Brain microvascular endothelial cell (primary cell): ENCODE results near the gene DACH2.
A peak's percentile ranks its signal among the peaks of the same experiment; 100 is the strongest.

Experiments used
- DNase-seq: peaks from one replicate; pipeline ENCODE4 v3.0.0-alpha.2; 2020
- H3K27ac ChIP-seq: fragments of 250-450 bp; sonication (Bioruptor Pico); 2 replicates; pipeline ENCODE4 v1.5.1; 2020; ENCODE audit warnings: mild to moderate bottlenecking, moderate library complexity
- H3K27me3 ChIP-seq: fragments of 250-450 bp; sonication (Bioruptor Pico); replicated peaks from 2 replicates; pipeline ENCODE4 v1.5.1; 2020; ENCODE audit warnings: mild to moderate bottlenecking
- H3K36me3 ChIP-seq: fragments of 250-450 bp; sonication (Bioruptor Pico); replicated peaks from 2 replicates; pipeline ENCODE4 v1.5.1; 2020; ENCODE audit warnings: mild to moderate bottlenecking
- H3K4me3 ChIP-seq: 2 replicates; pipeline ENCODE4 v1.5.1; 2011; ENCODE audit warnings: low read depth, mild to moderate bottlenecking, control low read depth, low read length, moderate library complexity
- CTCF ChIP-seq: IDR thresholded peaks from 2 replicates; pipeline ENCODE4 v1.5.1; 2011; ENCODE audit warnings: low read depth, mild to moderate bottlenecking, moderate library complexity, low read length, control low read depth, inconsistent platforms; ENCODE audit errors: missing control alignments
- in situ Hi-C: cut with HindIII; loops from 2 replicates; pipeline ENCODE4 v1.10.0; 2017; ENCODE audit warnings: low sequenced_read_pairs, low pct_ligation_motif_present

The DACH2 gene

GRCh38 chrX:86137071-86137470 is 11.2 kb upstream of the DACH2 start:
- Histone ChIP-seq H3K4me3 (no peak overlapping the region), H3K36me3 (no peaks in the 10 kb centered on the region), H3K27ac (peak overlapping the region; percentile 69), H3K27me3 (no peaks in the 10 kb centered on the region)
- no peak for TF ChIP-seq CTCF
- DNase-seq, result peak; percentile 76
- in situ Hi-C loops, result no loop called here

DNA sequence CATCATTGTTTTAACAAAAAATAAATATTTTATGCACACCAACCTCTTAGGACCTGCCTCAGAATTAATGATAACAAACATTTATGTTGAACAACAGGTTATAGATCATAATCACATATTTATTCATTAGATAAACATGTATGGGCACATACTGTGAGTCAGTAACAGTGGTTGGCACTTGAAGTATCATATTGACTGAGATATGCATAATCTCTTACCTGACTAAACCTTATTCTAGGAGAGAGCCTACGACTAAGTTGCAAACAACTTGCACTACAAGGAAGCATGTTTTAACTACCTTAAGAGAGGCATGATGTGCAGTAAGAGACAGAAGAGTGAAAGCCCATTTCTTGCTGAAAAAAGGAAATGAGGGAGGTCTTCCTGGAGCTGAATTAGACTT is 6.5 kb upstream of the DACH2 start:
- no peak for DNase-seq
- Histone ChIP-seq H3K27ac (no peak overlapping the region), H3K4me3 (no peak overlapping the region), H3K27me3 (no peaks in the 10 kb centered on the region), H3K36me3 (no peaks in the 10 kb centered on the region)
- in situ Hi-C loops, result no loop called here
- TF ChIP-seq CTCF, result no peak

DNA sequence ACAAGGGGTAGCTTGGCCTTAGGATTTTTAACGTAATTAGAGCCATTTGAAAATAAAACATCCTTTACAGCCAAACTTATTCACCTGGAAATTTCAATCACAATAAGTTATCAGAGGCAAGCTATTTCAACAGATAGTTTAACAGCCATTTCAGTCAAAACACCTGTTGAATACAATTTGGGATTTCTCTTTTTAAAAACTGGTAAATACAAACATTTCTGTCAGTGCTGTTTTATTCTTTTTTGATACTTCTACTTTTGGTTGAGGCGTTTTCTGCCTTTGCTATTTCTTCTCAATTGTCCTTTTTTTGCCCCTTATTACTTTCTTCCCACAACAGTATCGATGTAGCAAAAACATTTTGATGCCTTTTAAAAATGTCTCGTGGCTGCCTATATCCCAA is 2.1 kb upstream of the DACH2 start:
- H3K4me3 ChIP-seq, result no peak overlapping the region
- no peak for DNase-seq
- H3K27me3 ChIP-seq, result no peaks in the 10 kb centered on the region
- TF ChIP-seq CTCF, result no peak
- H3K36me3 ChIP-seq, result no peaks in the 10 kb centered on the region
- in situ Hi-C loops, result no loop called here
- H3K27ac ChIP-seq, result no peak overlapping the region

- Histone ChIP-seq H3K27ac (no peak overlapping the region), H3K36me3 (no peaks in the 10 kb centered on the region), H3K27me3 (no peaks in the 10 kb centered on the region), H3K4me3 (peak overlapping the region; percentile 57)
- in situ Hi-C loops, result no loop called here
- no peak for TF ChIP-seq CTCF
- DNase-seq, result no peak
Measured at GRCh38 chrX:86148594-86148993, 343 bp downstream of the DACH2 start.

- in situ Hi-C loops, result no loop called here
- no peaks in the 10 kb centered on the region for H3K36me3 ChIP-seq
- H3K4me3 ChIP-seq, result peak overlapping the region; percentile 57
- H3K27me3 ChIP-seq, result no peaks in the 10 kb centered on the region
- no peak for DNase-seq
- TF ChIP-seq CTCF, result no peak
- no peak overlapping the region for H3K27ac ChIP-seq
Measured at GRCh38 chrX:86149119-86149518, 868 bp downstream of the DACH2 start.

DNA sequence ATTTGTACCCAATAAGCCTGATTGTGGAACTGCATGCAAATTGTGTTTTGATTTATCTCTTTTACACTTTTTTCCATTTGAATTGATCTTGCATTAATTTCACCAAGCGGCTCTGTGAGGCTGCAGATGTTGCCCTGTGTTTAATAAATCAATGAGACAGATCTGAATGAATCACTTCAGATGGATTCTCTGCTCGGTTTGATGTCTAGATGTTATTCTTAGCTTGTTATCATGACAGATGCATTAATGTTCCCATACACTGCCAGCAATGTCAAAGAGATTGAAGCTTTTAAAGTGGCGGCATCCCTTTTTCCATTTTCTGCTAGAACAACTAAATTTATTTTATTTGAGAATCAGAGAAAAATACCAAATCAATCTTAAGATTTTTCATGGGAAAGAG is 6.3 kb downstream of the DACH2 start:
- Histone ChIP-seq H3K27me3 (no peaks in the 10 kb centered on the region), H3K27ac (no peak overlapping the region), H3K36me3 (no peaks in the 10 kb centered on the region), H3K4me3 (no peak overlapping the region)
- in situ Hi-C loops, result no loop called here
- no peak for DNase-seq
- no peak for TF ChIP-seq CTCF
